ENCODE measurements around the gene POU2F2. TPM values are rescaled to one million over a fixed set of nuclear protein-coding genes. Genes with fewer than 3 reads are reported as not detected.

POU2F2 gene
- total RNA-seq, 2 donors from 2014 or later, result 0.11 to 0.83 TPM

GRCh38 chr19:42068756-42069571, 63.3 kb downstream of the POU2F2 start:
- peaks cover 0 to 21% of the 10 kb centered on the region in 2 donors for H3K4me1 ChIP-seq
- H3K4me3 ChIP-seq, result peak overlapping the region; percentile 45 to 51
- H3K27me3 ChIP-seq, result no peaks in the 10 kb centered on the region
- H3K36me3 ChIP-seq, result no peaks in the 10 kb centered on the region
- TF ChIP-seq CTCF (IDR thresholded peaks at IDR 0.05), result no peak
- no peaks in the 10 kb centered on the region for H3K9me3 ChIP-seq
- peak overlapping the region; percentile 62 to 69 for H3K27ac ChIP-seq
- no peak for DNase-seq (ENCODE audit: low spot score)

- no peak for TF ChIP-seq CTCF (IDR thresholded peaks at IDR 0.05)
- no peaks in the 10 kb centered on the region for H3K27me3 ChIP-seq
- no peaks in the 10 kb centered on the region for H3K36me3 ChIP-seq
- H3K4me1 ChIP-seq, result peaks cover 0 to 21% of the 10 kb centered on the region in 2 donors
- H3K9me3 ChIP-seq, result no peaks in the 10 kb centered on the region
- peak overlapping the region in 1 of 2 donors; percentile 51 for H3K4me3 ChIP-seq
- peak overlapping the region; percentile 62 to 69 for H3K27ac ChIP-seq
- no peak for DNase-seq (ENCODE audit: low spot score)
Observed at GRCh38 chr19:42068361-42068755, 63.9 kb downstream of the POU2F2 start.

GRCh38 chr19:42067315-42067888, 64.8 kb downstream of the POU2F2 start:
- H3K4me3 ChIP-seq, result no peak overlapping the region
- DNase-seq (ENCODE audit: low spot score), result no peak
- peaks cover 0 to 21% of the 10 kb centered on the region in 2 donors for H3K4me1 ChIP-seq
- no peaks in the 10 kb centered on the region for H3K27me3 ChIP-seq
- no peaks in the 10 kb centered on the region for H3K9me3 ChIP-seq
- H3K36me3 ChIP-seq, result no peaks in the 10 kb centered on the region
- no peak overlapping the region for H3K27ac ChIP-seq
- TF ChIP-seq CTCF (IDR thresholded peaks at IDR 0.05), result no peak

- Histone ChIP-seq H3K4me3 (no peak overlapping the region), H3K27me3 (no peaks in the 10 kb centered on the region), H3K4me1 (peaks cover 0 to 21% of the 10 kb centered on the region in 2 donors), H3K36me3 (no peaks in the 10 kb centered on the region), H3K9me3 (no peaks in the 10 kb centered on the region), H3K27ac (no peak overlapping the region)
- no peak for DNase-seq (ENCODE audit: low spot score)
- TF ChIP-seq CTCF (IDR thresholded peaks at IDR 0.05), result no peak
Observed at GRCh38 chr19:42066075-42066754, 66.0 kb downstream of the POU2F2 start.

GRCh38 chr19:42065511-42065910, 66.7 kb downstream of the POU2F2 start:
- H3K27ac ChIP-seq, result no peak overlapping the region

More at GRCh38 chr19:42065511-42065910, 66.7 kb downstream of the POU2F2 start:
- no peaks in the 10 kb centered on the region for H3K9me3 ChIP-seq
- DNase-seq (ENCODE audit: low spot score), result no peak
- peaks cover 0 to 21% of the 10 kb centered on the region in 2 donors for H3K4me1 ChIP-seq
- no peaks in the 10 kb centered on the region for H3K36me3 ChIP-seq
- TF ChIP-seq CTCF (IDR thresholded peaks at IDR 0.05), result no peak
- no peak overlapping the region for H3K4me3 ChIP-seq
- H3K27me3 ChIP-seq, result no peaks in the 10 kb centered on the region

Measured in right atrium auricular region (tissue), 2 donors.